ENCODE results near the gene ALCAM. TPM values are rescaled to one million over a fixed set of nuclear protein-coding genes. Genes with fewer than 3 reads are reported as not detected.

ALCAM gene
- polyA plus RNA-seq, 3 donors, result 7.1 to 8.0 (median 7.9) TPM

DNA sequence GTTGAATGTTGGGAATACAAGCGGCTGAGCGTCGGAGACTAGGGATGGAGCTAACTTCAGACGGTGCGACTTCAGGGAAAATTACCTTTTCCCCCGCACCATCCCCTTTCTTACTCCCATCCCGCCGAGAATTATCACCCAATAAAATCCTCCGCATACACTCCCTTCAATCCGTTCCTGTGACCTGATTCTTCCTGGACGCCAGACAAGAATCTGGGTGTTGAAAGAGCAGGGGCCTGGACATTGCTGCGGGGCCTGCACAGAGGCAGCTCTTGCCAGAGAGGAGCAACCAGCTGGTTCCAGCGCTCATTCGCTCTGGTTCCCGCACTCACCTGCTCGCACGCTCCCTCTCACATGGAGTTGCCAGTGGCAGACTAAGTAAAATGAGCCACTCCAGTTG, 241.9 kb downstream of the ALCAM start:
- TF ChIP-seq, protein P1, sequence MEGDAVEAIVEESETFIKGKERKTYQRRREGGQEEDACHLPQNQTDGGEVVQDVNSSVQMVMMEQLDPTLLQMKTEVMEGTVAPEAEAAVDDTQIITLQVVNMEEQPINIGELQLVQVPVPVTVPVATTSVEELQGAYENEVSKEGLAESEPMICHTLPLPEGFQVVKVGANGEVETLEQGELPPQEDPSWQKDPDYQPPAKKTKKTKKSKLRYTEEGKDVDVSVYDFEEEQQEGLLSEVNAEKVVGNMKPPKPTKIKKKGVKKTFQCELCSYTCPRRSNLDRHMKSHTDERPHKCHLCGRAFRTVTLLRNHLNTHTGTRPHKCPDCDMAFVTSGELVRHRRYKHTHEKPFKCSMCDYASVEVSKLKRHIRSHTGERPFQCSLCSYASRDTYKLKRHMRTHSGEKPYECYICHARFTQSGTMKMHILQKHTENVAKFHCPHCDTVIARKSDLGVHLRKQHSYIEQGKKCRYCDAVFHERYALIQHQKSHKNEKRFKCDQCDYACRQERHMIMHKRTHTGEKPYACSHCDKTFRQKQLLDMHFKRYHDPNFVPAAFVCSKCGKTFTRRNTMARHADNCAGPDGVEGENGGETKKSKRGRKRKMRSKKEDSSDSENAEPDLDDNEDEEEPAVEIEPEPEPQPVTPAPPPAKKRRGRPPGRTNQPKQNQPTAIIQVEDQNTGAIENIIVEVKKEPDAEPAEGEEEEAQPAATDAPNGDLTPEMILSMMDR (IDR thresholded peaks at IDR 0.05), result no peak
- Histone ChIP-seq H3K9ac (ENCODE audit: insufficient read depth, low read length, poor library complexity, severe bottlenecking) (no peak overlapping the region), H3K4me1 (ENCODE audit: control insufficient read depth in 1 of 2, insufficient read depth in 2 of 2, low read length in 2 of 2) (no peaks in the 10 kb centered on the region), H2AFZ (ENCODE audit: insufficient read depth, low read depth, low read length, poor library complexity, severe bottlenecking) (no peak overlapping the region), H3K27me3 (ENCODE audit: control insufficient read depth in 2 of 2, insufficient read depth in 2 of 2, low read length in 2 of 2) (no peaks in the 10 kb centered on the region), H3K27ac (ENCODE audit: low read depth in 1 of 2, low read length in 2 of 2) (no peak overlapping the region), H3K79me2 (ENCODE audit: insufficient read depth, low read length) (no peaks in the 10 kb centered on the region), H3K4me2 (replicated peaks; ENCODE audit: extremely low read depth, low read length, poor library complexity, severe bottlenecking) (no peak overlapping the region), H3K9me3 (replicated peaks in 1 of 2; ENCODE audit: control insufficient read depth in 1 of 2, insufficient read depth in 1 of 2, low read length in 2 of 2) (no peaks in the 10 kb centered on the region), H4K20me1 (ENCODE audit: insufficient read depth, low read length) (no peaks in the 10 kb centered on the region), H3K4me3 (replicated peaks in 1 of 3; ENCODE audit: low read depth in 2 of 3, low read length in 3 of 3) (no peak overlapping the region), H3K36me3 (replicated peaks in 1 of 2; ENCODE audit: control insufficient read depth in 1 of 2, insufficient read depth in 2 of 2, low read length in 2 of 2) (no peaks in the 10 kb centered on the region)
- H3K9me3 Mint-ChIP-seq, result peaks cover 2 to 22% (median 6%) of the 10 kb centered on the region in 7 donors
- H3K27ac Mint-ChIP-seq, result no peak overlapping the region
- no peaks in the 10 kb centered on the region for H3K27me3 Mint-ChIP-seq (ENCODE audit: low read depth in 3 of 3)
- H3K36me3 Mint-ChIP-seq, result no peaks in the 10 kb centered on the region
- WGBS (ENCODE audit: insufficient coverage), result 92% methylated on average over 11 of the region's 17 CpGs
- H3K4me3 Mint-ChIP-seq, result no peak overlapping the region
- no peak for DNase-seq
- intact Hi-C loops (cut with micrococcal nuclease), result no loop called here
- no peaks in the 10 kb centered on the region for H3K4me1 Mint-ChIP-seq

DNA sequence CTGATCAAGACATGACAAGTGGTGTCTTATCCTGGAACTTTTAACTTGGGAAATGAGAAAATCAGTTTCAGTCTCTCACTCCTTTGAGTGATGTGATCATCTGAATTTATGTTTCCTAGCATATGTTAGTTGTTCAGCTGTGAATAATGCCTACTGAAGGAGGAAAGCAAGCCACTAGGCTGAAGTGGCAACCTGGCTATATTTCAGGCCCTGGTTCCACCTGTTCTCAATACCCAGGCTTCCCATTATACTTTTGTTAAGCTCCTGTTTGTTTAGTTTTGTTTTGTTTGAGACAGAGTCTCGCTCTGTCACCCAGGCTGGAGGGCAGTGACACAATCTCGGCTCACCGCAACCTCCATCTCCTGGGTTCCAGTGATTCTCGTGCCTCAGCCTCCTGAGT, 243.8 kb downstream of the ALCAM start:
- Mint-ChIP-seq H3K36me3 (no peaks in the 10 kb centered on the region), H3K9me3 (peaks cover 0 to 13% (median 5%) of the 10 kb centered on the region in 7 donors), H3K27me3 (ENCODE audit: low read depth in 3 of 3) (no peaks in the 10 kb centered on the region), H3K4me3 (no peak overlapping the region), H3K4me1 (no peaks in the 10 kb centered on the region), H3K27ac (peak overlapping the region in 1 of 7 donors; percentile 71)
- Histone ChIP-seq H3K4me1 (ENCODE audit: control insufficient read depth in 1 of 2, insufficient read depth in 2 of 2, low read length in 2 of 2) (no peaks in the 10 kb centered on the region), H3K79me2 (ENCODE audit: insufficient read depth, low read length) (no peaks in the 10 kb centered on the region), H3K9ac (ENCODE audit: insufficient read depth, low read length, poor library complexity, severe bottlenecking) (no peak overlapping the region), H3K9me3 (replicated peaks in 1 of 2; ENCODE audit: control insufficient read depth in 1 of 2, insufficient read depth in 1 of 2, low read length in 2 of 2) (no peaks in the 10 kb centered on the region), H4K20me1 (ENCODE audit: insufficient read depth, low read length) (no peaks in the 10 kb centered on the region), H3K27ac (ENCODE audit: low read depth in 1 of 2, low read length in 2 of 2) (no peak overlapping the region), H3K36me3 (replicated peaks in 1 of 2; ENCODE audit: control insufficient read depth in 1 of 2, insufficient read depth in 2 of 2, low read length in 2 of 2) (no peaks in the 10 kb centered on the region), H3K4me2 (replicated peaks; ENCODE audit: extremely low read depth, low read length, poor library complexity, severe bottlenecking) (no peak overlapping the region), H2AFZ (ENCODE audit: insufficient read depth, low read depth, low read length, poor library complexity, severe bottlenecking) (no peak overlapping the region), H3K27me3 (ENCODE audit: control insufficient read depth in 2 of 2, insufficient read depth in 2 of 2, low read length in 2 of 2) (no peaks in the 10 kb centered on the region), H3K4me3 (replicated peaks in 1 of 3; ENCODE audit: low read depth in 2 of 3, low read length in 3 of 3) (no peak overlapping the region)
- no peak for DNase-seq
- intact Hi-C loops (cut with micrococcal nuclease), result no loop called here
- WGBS (ENCODE audit: insufficient coverage), result 100% methylated on average over 3 of the region's 4 CpGs
- TF ChIP-seq, protein P1 (IDR thresholded peaks at IDR 0.05), result no peak

Data from CD14-positive monocyte (primary cell).